Measurements from ENCODE around the gene LILRB5.
"Not testable (repeated sequence)": the region's sequence is repeated elsewhere in the genome, so short reads cannot be mapped to it uniquely, and the experiment has no call there.

DNA sequence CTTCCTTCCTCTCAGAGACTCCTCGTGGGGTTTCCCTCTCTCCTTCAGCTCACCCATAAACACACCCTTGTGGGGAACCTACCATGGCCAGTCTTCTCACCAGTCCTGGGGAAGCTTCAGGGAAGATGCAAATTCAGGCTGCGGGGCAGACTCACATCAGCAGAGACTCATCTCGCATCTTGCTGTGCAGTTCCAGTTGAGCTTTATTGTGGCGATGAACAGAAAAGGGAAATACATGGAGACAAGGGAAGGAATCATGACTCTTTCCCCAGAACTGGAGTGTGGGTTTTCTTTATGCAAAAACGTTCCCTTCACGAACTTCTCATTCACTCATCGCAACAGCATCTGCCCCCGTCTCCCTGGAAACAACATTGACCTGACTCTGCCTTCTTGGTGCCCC, 32.1 kb upstream of the LILRB5 start:
- not testable (repeated sequence) for TF ChIP-seq ELK1 (IDR thresholded peaks at IDR 0.05; ENCODE audit: low read depth, low read length); CTCF (IDR thresholded peaks at IDR 0.05); RFX5 (IDR thresholded peaks at IDR 0.05)
- TF ChIP-seq, protein P1, sequence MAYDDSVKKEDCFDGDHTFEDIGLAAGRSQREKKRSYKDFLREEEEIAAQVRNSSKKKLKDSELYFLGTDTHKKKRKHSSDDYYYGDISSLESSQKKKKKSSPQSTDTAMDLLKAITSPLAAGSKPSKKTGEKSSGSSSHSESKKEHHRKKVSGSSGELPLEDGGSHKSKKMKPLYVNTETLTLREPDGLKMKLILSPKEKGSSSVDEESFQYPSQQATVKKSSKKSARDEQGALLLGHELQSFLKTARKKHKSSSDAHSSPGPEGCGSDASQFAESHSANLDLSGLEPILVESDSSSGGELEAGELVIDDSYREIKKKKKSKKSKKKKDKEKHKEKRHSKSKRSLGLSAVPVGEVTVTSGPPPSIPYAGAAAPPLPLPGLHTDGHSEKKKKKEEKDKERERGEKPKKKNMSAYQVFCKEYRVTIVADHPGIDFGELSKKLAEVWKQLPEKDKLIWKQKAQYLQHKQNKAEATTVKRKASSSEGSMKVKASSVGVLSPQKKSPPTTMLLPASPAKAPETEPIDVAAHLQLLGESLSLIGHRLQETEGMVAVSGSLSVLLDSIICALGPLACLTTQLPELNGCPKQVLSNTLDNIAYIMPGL (CRISPR knock-in tag; IDR thresholded peaks at IDR 0.05; ENCODE audit: borderline replicate concordance): not testable (repeated sequence)
